ENCODE measurements around the gene SMOC1. TPM values are rescaled to one million over a fixed set of nuclear protein-coding genes. Genes with fewer than 3 reads are reported as not detected.

SMOC1 gene
- polyA plus RNA-seq, 3 donors, result 1.7 to 2.4 (median 2.1) TPM

DNA sequence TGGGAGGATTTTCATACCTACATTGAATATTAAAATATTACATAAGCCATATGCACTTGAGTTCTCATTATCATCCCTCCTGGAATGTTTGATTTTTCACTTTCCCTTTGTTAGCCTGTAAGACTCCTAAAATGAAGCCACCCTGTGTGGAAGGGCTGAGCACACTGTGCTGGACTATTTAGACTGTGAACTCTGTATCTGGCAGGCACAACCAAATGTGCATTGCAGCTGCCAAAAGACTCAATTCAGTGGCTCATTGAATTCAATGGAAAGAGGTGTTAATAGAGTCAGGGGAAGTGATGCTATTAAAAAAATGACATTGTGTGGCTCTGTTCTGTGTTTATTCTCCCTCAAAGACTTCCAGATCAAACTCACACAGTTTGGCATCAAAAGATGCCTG lies 111.1 kb downstream of the SMOC1 start:
- DNase-seq (ENCODE audit: extremely low read depth in 1 of 11, low read depth in 9 of 11, low spot score in 4 of 11), result no peak

DNA sequence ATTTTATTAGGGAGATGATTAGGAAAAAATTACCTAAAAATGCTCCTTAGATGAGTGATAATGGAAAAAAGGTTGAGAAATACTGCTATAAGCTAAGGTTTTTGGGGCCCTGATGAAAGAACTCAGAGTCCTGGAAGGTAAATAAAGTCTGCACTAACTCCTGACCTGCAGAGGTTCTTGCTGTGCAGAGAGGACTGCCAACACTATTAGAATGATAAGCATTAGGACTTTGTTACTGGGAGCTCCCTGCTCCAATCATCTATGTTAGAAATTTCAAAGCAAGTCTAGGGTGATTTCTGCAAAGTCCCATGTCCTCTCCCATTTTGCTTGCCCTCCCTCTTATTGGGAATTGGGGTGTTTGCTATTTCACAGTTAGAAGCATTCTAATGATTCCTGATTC lies 112.2 kb downstream of the SMOC1 start:
- no peak for DNase-seq (ENCODE audit: extremely low read depth in 1 of 11, low read depth in 9 of 11, low spot score in 4 of 11)

GRCh38 chr14:69992564-69992963 lies 113.3 kb downstream of the SMOC1 start:
- no peak for DNase-seq (ENCODE audit: extremely low read depth in 1 of 11, low read depth in 9 of 11, low spot score in 4 of 11)

GRCh38 chr14:69993326-69993725 lies 114.1 kb downstream of the SMOC1 start:
- no peak for DNase-seq (ENCODE audit: extremely low read depth in 1 of 11, low read depth in 9 of 11, low spot score in 4 of 11)

GRCh38 chr14:69994002-69994401 lies 114.8 kb downstream of the SMOC1 start:
- DNase-seq (ENCODE audit: extremely low read depth in 1 of 11, low read depth in 9 of 11, low spot score in 4 of 11), result no peak

- no peak for DNase-seq (ENCODE audit: extremely low read depth in 1 of 11, low read depth in 9 of 11, low spot score in 4 of 11)
Observed at GRCh38 chr14:69996216-69996615, 117.0 kb downstream of the SMOC1 start.

- DNase-seq (ENCODE audit: extremely low read depth in 1 of 11, low read depth in 9 of 11, low spot score in 4 of 11), result no peak
Observed at GRCh38 chr14:69997849-69998248, 118.6 kb downstream of the SMOC1 start.

DNA sequence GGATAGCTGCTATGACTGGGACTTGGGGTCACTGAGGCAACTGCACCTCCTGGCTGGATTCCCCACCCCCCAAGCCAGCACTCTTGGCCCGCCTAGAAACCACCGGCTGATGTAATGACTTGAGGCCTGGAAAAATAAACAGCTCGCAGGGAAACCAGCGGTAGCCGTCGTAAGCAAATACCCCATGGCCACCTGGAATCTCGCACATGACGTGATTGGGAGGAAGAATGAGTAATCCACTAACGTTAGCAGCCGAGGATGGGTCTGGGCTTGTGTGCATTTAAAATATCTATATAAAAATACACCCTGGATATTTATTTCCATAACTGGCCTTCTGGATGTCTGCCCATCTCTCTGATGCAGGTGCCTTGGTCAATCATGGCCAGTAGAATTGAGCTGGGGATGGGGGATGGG lies 120.1 kb downstream of the SMOC1 start:
- no peak for DNase-seq (ENCODE audit: extremely low read depth in 1 of 11, low read depth in 9 of 11, low spot score in 4 of 11)

DNA sequence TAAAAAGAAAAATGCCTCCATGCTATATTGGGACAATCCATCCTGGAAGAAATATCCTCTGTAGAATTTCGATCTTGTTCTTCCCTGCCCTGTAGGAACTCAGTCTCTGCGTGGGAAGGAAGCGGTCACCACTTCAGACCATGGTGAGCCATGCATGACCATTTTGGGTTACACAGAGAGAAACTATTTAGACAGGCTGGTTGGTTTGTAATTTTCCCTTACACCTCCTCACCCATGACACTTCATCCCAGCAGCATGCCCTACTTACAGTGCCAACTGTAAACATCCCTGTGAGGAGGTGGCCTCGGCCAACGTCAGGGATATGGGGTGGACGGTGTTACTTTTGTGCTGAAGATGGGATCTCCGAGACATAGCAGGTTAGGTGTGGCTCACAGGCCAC lies 121.4 kb downstream of the SMOC1 start:
- no peak for DNase-seq (ENCODE audit: extremely low read depth in 1 of 11, low read depth in 9 of 11, low spot score in 4 of 11)

DNA sequence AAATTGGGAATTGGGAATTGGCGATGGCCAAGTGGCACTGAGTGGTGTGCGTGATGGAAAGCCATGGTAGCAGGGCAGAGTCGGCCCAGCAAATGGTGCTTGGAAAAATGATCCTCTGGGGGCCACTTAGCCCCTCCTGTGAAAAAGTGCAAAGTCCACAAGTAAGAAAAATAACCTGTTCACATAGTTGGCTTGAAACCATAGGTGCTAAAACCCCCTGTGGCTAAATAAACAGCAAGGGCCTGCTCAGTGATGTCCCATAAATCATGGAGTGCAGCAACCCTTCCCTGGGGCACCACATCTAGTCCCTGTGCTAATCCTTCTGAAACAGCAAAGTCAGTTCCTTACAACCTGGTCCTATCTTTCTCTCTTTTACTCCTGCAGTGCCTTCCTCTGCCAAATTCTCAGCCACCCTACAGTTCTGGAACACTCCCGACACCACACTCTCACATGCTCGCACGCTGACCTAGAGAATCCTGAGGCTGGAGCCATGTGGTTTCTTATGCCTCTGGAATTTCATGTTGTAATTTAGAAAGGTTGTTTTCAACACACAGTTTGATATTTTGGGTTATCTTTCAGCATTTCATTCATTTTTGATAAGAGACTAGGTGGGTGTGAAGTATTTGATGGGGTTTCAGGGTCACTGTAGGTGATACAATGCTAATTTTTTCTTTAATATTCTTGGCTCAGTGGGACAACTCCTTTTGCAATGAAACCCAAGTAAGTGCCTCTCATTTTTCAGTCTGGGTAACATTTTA lies 123.6 kb downstream of the SMOC1 start:
- DNase-seq (ENCODE audit: extremely low read depth in 1 of 11, low read depth in 9 of 11, low spot score in 4 of 11), result no peak

DNA sequence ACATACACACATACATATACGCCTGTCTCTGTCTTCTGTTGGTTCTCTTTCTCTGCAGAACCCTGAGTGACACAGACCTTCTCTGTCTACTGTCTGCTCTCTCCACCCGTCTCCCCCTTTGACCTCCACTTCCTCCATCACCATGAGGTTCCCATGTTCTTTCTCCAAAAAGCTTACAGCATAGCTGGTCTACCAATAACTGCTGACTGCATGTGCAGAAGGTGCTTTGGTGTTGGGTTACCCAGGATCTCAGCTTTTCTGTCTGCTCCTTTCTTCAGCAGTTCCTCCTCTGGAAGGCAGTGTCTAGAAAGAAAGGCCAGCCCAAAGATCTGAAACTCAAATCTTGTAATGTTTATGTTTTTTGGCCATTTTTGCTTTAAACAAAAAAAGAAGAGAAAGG lies 125.6 kb downstream of the SMOC1 start:
- DNase-seq (ENCODE audit: extremely low read depth in 1 of 11, low read depth in 9 of 11, low spot score in 4 of 11), result no peak

GRCh38 chr14:70005281-70005805 lies 126.1 kb downstream of the SMOC1 start:
- DNase-seq (ENCODE audit: extremely low read depth in 1 of 11, low read depth in 9 of 11, low spot score in 4 of 11), result no peak

DNA sequence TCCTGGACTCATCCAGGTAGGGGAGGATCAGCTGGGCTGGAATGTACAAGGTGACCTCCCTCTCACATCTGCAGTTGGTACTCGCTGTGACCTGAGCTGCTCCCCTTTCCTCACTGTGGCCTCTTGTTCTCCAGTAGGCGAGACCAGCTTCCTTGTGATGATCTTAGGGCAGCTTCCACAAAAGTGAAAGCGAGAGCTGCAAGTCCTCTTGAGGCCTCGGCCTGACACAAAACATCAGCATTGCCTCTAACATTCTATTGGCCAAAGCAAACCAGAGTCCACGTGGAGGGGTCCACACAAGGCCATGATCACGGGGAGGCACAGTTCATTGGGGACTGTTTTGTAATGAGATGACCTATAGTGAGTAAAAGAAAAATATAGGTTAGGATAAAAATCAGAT lies 127.5 kb downstream of the SMOC1 start:
- no peak for DNase-seq (ENCODE audit: extremely low read depth in 1 of 11, low read depth in 9 of 11, low spot score in 4 of 11)

GRCh38 chr14:70008284-70009262 lies 129.4 kb downstream of the SMOC1 start:
- no peak for DNase-seq (ENCODE audit: extremely low read depth in 1 of 11, low read depth in 9 of 11, low spot score in 4 of 11)

- no peak for DNase-seq (ENCODE audit: extremely low read depth in 1 of 11, low read depth in 9 of 11, low spot score in 4 of 11)
Observed at GRCh38 chr14:70009961-70010360, 130.7 kb downstream of the SMOC1 start.

DNA sequence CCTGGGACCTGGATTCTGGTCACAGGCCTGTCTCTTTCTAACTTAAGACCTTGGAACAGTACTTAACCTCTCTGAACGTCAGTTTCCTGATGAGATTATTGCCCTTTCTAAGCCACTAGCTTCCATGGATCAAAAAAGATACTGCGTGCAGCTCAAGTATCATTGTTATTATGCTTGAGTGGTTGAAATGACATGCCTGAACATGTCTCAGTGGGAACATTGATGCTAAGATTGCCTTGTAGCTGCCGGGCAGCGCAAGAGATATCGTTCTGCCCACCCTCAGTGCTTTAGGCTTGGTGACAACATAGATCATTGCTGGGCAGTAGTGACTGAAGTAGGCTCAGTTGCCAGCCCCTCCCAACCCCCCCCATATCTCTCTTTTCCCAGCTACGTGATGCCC lies 131.9 kb downstream of the SMOC1 start:
- DNase-seq (ENCODE audit: extremely low read depth in 1 of 11, low read depth in 9 of 11, low spot score in 4 of 11), result no peak

- DNase-seq (ENCODE audit: extremely low read depth in 1 of 11, low read depth in 9 of 11, low spot score in 4 of 11), result no peak
Observed at GRCh38 chr14:70011708-70012107, 132.5 kb downstream of the SMOC1 start.

DNA sequence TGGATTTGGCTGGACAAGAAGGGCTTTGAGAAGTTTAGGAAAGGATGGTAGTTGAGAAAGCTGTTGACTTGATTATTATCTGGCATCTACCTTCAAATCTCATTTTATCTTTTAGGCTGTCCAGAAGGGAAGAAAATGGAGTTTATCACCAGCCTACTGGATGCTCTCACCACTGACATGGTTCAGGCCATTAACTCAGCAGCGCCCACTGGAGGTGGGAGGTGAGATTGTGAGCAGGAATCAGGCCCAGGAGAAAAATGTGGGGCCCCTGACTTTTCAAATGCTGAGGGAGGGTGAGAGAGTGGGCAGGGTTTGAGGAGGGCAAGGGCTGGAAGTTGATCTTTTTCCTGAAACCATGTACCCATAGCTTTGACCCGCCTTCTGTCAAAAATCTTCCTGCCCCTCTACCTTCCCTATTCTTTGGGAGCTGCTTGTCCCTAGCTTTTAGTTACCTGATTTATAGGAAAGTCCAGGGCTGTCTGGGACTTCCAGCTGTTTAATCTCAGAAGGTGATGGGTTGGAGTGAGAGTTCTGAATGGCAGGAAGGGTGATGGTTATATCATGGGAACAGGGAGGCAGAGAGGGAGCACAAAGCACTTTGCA lies 134.2 kb downstream of the SMOC1 start:
- DNase-seq (ENCODE audit: extremely low read depth in 1 of 11, low read depth in 9 of 11, low spot score in 4 of 11), result no peak

DNA sequence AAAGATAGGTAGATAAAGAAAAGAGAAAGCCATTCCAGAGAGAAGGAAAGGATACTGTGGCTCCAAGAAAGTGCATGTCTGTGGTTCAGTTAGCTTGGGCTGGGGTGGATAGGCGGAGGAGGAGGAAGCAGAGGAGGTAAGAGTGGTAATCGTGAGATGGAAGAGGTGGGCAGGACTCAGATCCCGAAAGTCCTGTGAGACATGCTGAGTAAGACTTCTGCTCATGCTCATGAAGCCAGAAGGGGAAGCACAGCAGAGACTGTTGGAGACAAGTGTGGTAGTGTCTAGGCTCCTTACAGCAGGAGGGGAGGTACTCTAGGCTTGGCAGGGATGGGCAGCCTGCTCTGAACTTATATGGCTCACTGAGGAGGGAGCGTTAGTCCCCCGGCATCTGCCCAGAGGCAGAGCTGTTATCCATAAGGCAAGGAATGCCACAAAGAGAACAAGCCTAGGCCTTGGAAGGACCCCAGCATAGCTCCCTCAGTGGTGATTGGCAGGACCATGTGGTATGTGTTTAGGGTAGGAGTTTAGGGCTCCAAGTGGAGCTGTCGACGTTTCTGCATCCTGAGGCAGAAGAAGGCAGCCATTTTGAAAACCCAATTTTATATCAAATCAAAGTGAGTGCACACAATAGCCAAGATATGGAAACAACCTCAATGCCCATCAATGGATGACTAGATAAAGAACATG lies 135.3 kb downstream of the SMOC1 start:
- DNase-seq (ENCODE audit: extremely low read depth in 1 of 11, low read depth in 9 of 11, low spot score in 4 of 11), result no peak

All from renal cortex interstitium (tissue), 11 donors.